Tibial artery (tissue), 4 donors: ENCODE data around the gene PMIS2.

Source experiments
- DNase-seq, 2 donors: peaks; one replicate each; pipeline ENCODE4 v3.0.0-alpha.2; 2019
- H3K27ac ChIP-seq, 2 donors: fragments of 200-600 bp; sonication (generic) in 1 of 2; 1 replicate in 1 of 2; 2 replicates in 1 of 2; pipeline ENCODE4 v1.5.1; 2018 to 2019; ENCODE audit warnings: mild to moderate bottlenecking in 1 of 2
- H3K27me3 ChIP-seq, 2 donors: fragments of 200-600 bp; sonication (generic) in 1 of 2; one replicate each; pipeline versions ENCODE4 v1.5.1 to v1.6.0; 2016 to 2019
- H3K36me3 ChIP-seq, 3 donors: fragments of 200-600 bp; sonication (generic) in 2 of 3; one replicate each; pipeline ENCODE4 v1.5.1; 2016 to 2019; ENCODE audit warnings: mild to moderate bottlenecking in 2 of 3
- H3K4me1 ChIP-seq, 4 donors: fragments of 200-600 bp; sonication (generic) in 2 of 4; 1 replicate in 3 of 4; 2 replicates in 1 of 4; pipeline ENCODE4 v1.5.1; 2016 to 2019
- H3K4me3 ChIP-seq, 2 donors: fragments of 200-600 bp; sonication (generic) in 1 of 2; 1 replicate in 1 of 2; 2 replicates in 1 of 2; pipeline ENCODE4 v1.5.1; 2018 to 2019; ENCODE audit warnings: mild to moderate bottlenecking in 2 of 2
- H3K9me3 ChIP-seq, 3 donors: fragments of 200-600 bp; sonication (generic) in 1 of 3; one replicate each; pipeline ENCODE4 v1.5.1; 2016 to 2019
- CTCF ChIP-seq, 2 experiments: fragments of 200-600 bp in 1 of 2; fragments of 450-650 bp in 1 of 2; IDR thresholded peaks; one replicate each; pipeline ENCODE4 v1.5.1; 2017 to 2019; ENCODE audit warnings: antibody characterized with exemption in 2 of 2, mild to moderate bottlenecking in 1 of 2, moderate library complexity in 1 of 2
- intact Hi-C: fragments of 100-400 bp; cut with DNase I; formaldehyde crosslinking; loops from one replicate; pipeline ENCODE4 v1.15.0; 2023; ENCODE audit warnings: low total_unique reads

The PMIS2 gene

GRCh38 chr19:35543280-35544109 is 42.5 kb upstream of the PMIS2 start:
- H3K36me3 ChIP-seq = peaks cover 0 to 8% (median 0%) of the 10 kb centered on the region in 3 donors
- no peaks in the 10 kb centered on the region for H3K9me3 ChIP-seq
- no peak overlapping the region for H3K27ac ChIP-seq
- no peaks in the 10 kb centered on the region for H3K27me3 ChIP-seq
- H3K4me3 ChIP-seq = no peak overlapping the region
- peaks cover 7 to 31% (median 20%) of the 10 kb centered on the region in 4 donors for H3K4me1 ChIP-seq
- intact Hi-C loops = no loop called here
- TF ChIP-seq CTCF (IDR thresholded peaks at IDR 0.05) = no peak
- DNase-seq = no peak

- no peak for TF ChIP-seq CTCF (IDR thresholded peaks at IDR 0.05)
- H3K36me3 ChIP-seq = peaks cover 0 to 8% (median 0%) of the 10 kb centered on the region in 3 donors
- no peaks in the 10 kb centered on the region for H3K27me3 ChIP-seq
- peak overlapping the region; percentile 79 for H3K4me3 ChIP-seq
- H3K27ac ChIP-seq = peak overlapping the region in 1 of 2 donors; percentile 89
- no peaks in the 10 kb centered on the region for H3K9me3 ChIP-seq
- intact Hi-C loops = no loop called here
- peaks cover 7 to 32% (median 20%) of the 10 kb centered on the region in 4 donors for H3K4me1 ChIP-seq
- DNase-seq = no peak
Measured at GRCh38 chr19:35544110-35544802, 41.7 kb upstream of the PMIS2 start.

- intact Hi-C loops = loop anchor here (5.0 kb wide), 3 partner anchors 67 to 172 kb away; partner anchors contain the start of genes HAUS5, KMT2B and RBM42
- no peaks in the 10 kb centered on the region for H3K9me3 ChIP-seq
Measured at GRCh38 chr19:35545001-35545854, 40.7 kb upstream of the PMIS2 start, which contains the start of gene TMEM147. Gene TMEM147 (plus strand): TSS chr19:35545626. CDS start chr19:35545740, 114 bp downstream.

GRCh38 chr19:35545855-35546381 is 40.1 kb upstream of the PMIS2 start:
- Histone ChIP-seq H3K4me1 (peaks cover 7 to 32% (median 20%) of the 10 kb centered on the region in 4 donors), H3K4me3 (peak overlapping the region; percentile 79), H3K27me3 (no peaks in the 10 kb centered on the region), H3K9me3 (no peaks in the 10 kb centered on the region), H3K27ac (peak overlapping the region; percentile 87 to 89), H3K36me3 (peaks cover 0 to 8% (median 6%) of the 10 kb centered on the region in 3 donors)
- no peak for DNase-seq
- no peak for TF ChIP-seq CTCF (IDR thresholded peaks at IDR 0.05)
- intact Hi-C loops = loop anchor here (5.0 kb wide), 3 partner anchors 66 to 171 kb away; partner anchors contain the start of genes HAUS5, KMT2B and RBM42

More at GRCh38 chr19:35545001-35545854, 40.7 kb upstream of the PMIS2 start, which contains the start of gene TMEM147:
- TF ChIP-seq CTCF (IDR thresholded peaks at IDR 0.05) = no peak
- peak within 1 kb of the TSS; percentile 87 to 89 for H3K27ac ChIP-seq
- peak; percentile 92 to 96 for DNase-seq
- peak within 1 kb of the TSS; percentile 79 for H3K4me3 ChIP-seq
- H3K4me1 ChIP-seq = peaks cover 7 to 32% (median 20%) of the 10 kb centered on the region in 4 donors
- peaks cover 0 to 8% (median 3%) of the 10 kb centered on the region in 3 donors for H3K36me3 ChIP-seq
- H3K27me3 ChIP-seq = no peaks in the 10 kb centered on the region
